ENCODE data around the gene RAB31. TPM values are rescaled to one million over a fixed set of nuclear protein-coding genes. Genes with fewer than 3 reads are reported as not detected.

The RAB31 gene
- total RNA-seq, 1 experiment from 2014 or later, result 2.3 TPM

DNA sequence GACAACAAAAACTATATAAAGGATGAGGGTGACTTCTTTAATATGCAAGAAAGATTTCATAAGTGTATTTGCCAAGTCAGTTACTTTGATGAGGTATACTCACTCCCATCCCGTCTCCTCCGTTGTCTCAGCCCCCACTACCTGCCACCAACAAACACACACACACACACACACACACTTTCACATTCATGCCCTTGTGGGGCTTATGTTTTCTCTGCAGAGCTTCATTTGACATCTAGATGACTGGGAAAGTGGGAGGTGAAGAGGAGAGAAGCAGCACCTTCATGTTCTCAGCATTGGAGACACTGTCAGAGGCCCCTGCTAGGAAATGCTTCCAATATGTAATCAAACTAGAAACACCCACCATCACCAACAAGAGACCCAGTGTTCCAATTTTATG lies 155.2 kb downstream of the RAB31 start:
- H3K27ac Mint-ChIP-seq (ENCODE audit: unreplicated experiment), result no peak overlapping the region
- peaks cover 14% of the 10 kb centered on the region for H3K9me3 Mint-ChIP-seq (ENCODE audit: low read depth, unreplicated experiment)
- CTCF ChIA-PET, result no interaction called here

DNA sequence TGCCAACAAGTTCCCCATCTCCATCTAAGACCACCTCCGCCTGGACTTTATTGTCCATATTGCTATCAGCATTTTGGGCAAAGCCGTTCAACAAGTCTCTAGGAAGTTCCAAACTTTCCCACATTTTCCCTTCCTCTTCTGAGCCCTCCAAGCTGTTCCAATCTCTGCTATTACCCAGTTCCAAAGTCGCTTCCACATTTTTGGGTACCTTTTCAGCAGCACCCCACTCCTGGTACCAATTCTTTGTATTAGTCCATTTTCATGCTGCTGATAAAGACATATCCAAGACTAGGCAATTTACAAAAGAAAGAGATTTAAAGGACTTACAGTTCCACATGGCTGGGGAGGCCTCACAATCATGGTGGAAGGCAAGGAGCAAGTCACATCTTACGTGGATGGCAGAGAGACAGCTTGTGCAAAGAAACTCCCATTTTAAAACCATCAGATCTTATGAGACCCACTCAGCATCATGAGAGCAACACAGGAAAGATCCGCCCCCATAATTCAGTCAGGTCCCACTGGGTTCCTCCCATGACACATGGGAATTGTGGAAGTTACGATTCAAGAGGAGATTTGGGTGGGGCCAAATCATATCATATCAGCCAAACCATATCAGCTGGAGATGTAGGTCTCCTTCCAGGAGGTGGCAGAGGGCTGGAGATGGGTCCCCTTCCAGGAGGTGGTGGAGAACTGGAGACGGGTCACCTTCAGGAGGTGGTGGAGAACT lies 157.8 kb downstream of the RAB31 start:
- Mint-ChIP-seq H3K4me3 (ENCODE audit: low read depth, unreplicated experiment) (no peak overlapping the region), H3K27ac (ENCODE audit: unreplicated experiment) (no peak overlapping the region), H3K4me1 (ENCODE audit: low read depth, unreplicated experiment) (peaks cover 41% of the 10 kb centered on the region), H3K36me3 (ENCODE audit: insufficient read depth, unreplicated experiment) (peaks cover 15% of the 10 kb centered on the region), H3K27me3 (ENCODE audit: unreplicated experiment) (no peaks in the 10 kb centered on the region), H3K9me3 (ENCODE audit: low read depth, unreplicated experiment) (peaks cover 12% of the 10 kb centered on the region)
- CTCF ChIA-PET, result no interaction called here
- intact Hi-C loops (cut with micrococcal nuclease; ENCODE audit: unreplicated experiment), result no loop called here
- no TSS peak for BruUV-seq (replicated peaks)
- no peak for DNase-seq
- TF ChIP-seq, protein P1, sequence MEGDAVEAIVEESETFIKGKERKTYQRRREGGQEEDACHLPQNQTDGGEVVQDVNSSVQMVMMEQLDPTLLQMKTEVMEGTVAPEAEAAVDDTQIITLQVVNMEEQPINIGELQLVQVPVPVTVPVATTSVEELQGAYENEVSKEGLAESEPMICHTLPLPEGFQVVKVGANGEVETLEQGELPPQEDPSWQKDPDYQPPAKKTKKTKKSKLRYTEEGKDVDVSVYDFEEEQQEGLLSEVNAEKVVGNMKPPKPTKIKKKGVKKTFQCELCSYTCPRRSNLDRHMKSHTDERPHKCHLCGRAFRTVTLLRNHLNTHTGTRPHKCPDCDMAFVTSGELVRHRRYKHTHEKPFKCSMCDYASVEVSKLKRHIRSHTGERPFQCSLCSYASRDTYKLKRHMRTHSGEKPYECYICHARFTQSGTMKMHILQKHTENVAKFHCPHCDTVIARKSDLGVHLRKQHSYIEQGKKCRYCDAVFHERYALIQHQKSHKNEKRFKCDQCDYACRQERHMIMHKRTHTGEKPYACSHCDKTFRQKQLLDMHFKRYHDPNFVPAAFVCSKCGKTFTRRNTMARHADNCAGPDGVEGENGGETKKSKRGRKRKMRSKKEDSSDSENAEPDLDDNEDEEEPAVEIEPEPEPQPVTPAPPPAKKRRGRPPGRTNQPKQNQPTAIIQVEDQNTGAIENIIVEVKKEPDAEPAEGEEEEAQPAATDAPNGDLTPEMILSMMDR (IDR thresholded peaks at IDR 0.05; ENCODE audit: unreplicated experiment), result no peak

More for the DNA sequence above, 155.2 kb downstream of the RAB31 start:
- intact Hi-C loops (cut with micrococcal nuclease; ENCODE audit: unreplicated experiment), result no loop called here
- no TSS peak for BruUV-seq (replicated peaks)
- DNase-seq, result no peak
- Mint-ChIP-seq H3K27me3 (ENCODE audit: unreplicated experiment) (no peaks in the 10 kb centered on the region), H3K4me1 (ENCODE audit: low read depth, unreplicated experiment) (peaks cover 15% of the 10 kb centered on the region), H3K36me3 (ENCODE audit: insufficient read depth, unreplicated experiment) (peaks cover 9% of the 10 kb centered on the region), H3K4me3 (ENCODE audit: low read depth, unreplicated experiment) (no peak overlapping the region)
- TF ChIP-seq, protein P1 (IDR thresholded peaks at IDR 0.05; ENCODE audit: unreplicated experiment), result no peak

DNA sequence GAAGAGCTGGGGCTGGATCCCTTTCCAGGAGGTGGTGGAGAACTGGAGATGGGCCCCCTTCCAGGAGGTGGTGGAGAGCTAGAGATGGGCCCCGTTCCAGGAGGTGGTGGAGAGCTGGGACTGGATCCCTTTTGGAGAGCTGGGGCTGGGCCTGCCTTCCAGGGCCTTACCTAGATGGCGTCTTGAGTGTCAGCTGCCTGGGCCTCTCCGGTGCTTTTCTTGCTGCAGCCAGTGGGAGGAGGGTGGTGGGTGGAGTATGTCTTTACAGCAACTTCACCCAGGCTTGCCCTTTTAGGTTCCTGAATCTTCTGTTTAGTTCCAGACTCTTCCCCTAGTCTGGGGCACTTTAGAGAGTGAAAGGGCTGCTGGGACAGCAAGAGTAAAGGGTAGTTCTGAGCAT lies 158.5 kb downstream of the RAB31 start:
- Mint-ChIP-seq H3K9me3 (ENCODE audit: low read depth, unreplicated experiment) (peaks cover 12% of the 10 kb centered on the region), H3K27ac (ENCODE audit: unreplicated experiment) (no peak overlapping the region), H3K27me3 (ENCODE audit: unreplicated experiment) (no peaks in the 10 kb centered on the region), H3K4me1 (ENCODE audit: low read depth, unreplicated experiment) (peaks cover 44% of the 10 kb centered on the region), H3K36me3 (ENCODE audit: insufficient read depth, unreplicated experiment) (peaks cover 15% of the 10 kb centered on the region), H3K4me3 (ENCODE audit: low read depth, unreplicated experiment) (no peak overlapping the region)
- BruUV-seq (replicated peaks), result no TSS peak
- intact Hi-C loops (cut with micrococcal nuclease; ENCODE audit: unreplicated experiment), result no loop called here
- DNase-seq, result no peak
- CTCF ChIA-PET, result no interaction called here
- TF ChIP-seq, protein P1 (IDR thresholded peaks at IDR 0.05; ENCODE audit: unreplicated experiment), result no peak

DNA sequence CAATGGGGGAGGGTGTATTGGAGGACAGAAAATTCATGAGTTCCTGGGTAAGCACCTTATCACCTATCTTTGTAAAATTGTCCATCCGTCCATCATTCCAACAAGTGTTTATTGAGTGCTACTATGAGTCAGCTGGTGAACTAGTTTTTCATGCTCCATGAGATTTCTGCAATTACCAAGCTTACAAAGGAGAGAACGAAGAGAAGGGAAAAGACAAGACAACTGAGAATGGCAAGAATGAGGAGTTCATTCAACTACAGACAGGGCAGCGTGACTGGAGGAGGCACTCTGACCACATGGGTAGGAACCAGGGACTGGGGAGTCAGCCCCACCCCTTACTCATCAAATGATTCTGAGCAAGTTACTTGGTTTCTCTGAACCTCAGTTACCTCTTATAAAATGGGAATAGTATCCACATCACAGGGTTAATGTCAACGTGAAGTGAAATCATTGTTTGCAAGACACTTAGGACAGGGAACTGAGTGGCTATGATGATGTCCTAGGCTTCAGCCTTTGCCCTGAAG lies 159.0 kb downstream of the RAB31 start:
- Mint-ChIP-seq H3K36me3 (ENCODE audit: insufficient read depth, unreplicated experiment) (peaks cover 15% of the 10 kb centered on the region), H3K4me3 (ENCODE audit: low read depth, unreplicated experiment) (no peak overlapping the region), H3K4me1 (ENCODE audit: low read depth, unreplicated experiment) (peaks cover 39% of the 10 kb centered on the region), H3K27me3 (ENCODE audit: unreplicated experiment) (no peaks in the 10 kb centered on the region), H3K9me3 (ENCODE audit: low read depth, unreplicated experiment) (peaks cover 12% of the 10 kb centered on the region), H3K27ac (ENCODE audit: unreplicated experiment) (no peak overlapping the region)
- no TSS peak for BruUV-seq (replicated peaks)
- intact Hi-C loops (cut with micrococcal nuclease; ENCODE audit: unreplicated experiment), result no loop called here
- DNase-seq, result no peak
- CTCF ChIA-PET, result no interaction called here
- TF ChIP-seq, protein P1 (IDR thresholded peaks at IDR 0.05; ENCODE audit: unreplicated experiment), result no peak

Measured in Calu3 (cell line).